Mesendoderm (in vitro differentiated cells): ENCODE measurements around the gene TRIM69.
A peak's percentile ranks its signal among the peaks of the same experiment; 100 is the strongest.
"Not testable (repeated sequence)": the region's sequence is repeated elsewhere in the genome, so short reads cannot be mapped to it uniquely, and the experiment has no call there.

Source experiments
- DNase-seq: peaks from one replicate; pipeline ENCODE4 v3.0.0; 2013
- H2AK5ac ChIP-seq: 2 replicates; pipeline ENCODE4 v1.6.1; 2013; ENCODE audit warnings: low read length, inconsistent platforms
- H2BK120ac ChIP-seq: 2 replicates; pipeline ENCODE4 v1.6.1; 2013; ENCODE audit warnings: low read depth, mild to moderate bottlenecking, low read length, moderate library complexity, mixed read lengths
- H2BK15ac ChIP-seq: replicated peaks from 2 replicates; pipeline ENCODE4 v1.6.1; 2013; ENCODE audit warnings: low read depth, mild to moderate bottlenecking, moderate library complexity
- H2BK5ac ChIP-seq: 2 replicates; pipeline ENCODE4 v1.6.1; 2013; ENCODE audit warnings: low read length, inconsistent platforms
- H3K18ac ChIP-seq: 2 replicates; pipeline ENCODE4 v1.6.1; 2013; ENCODE audit warnings: mild to moderate bottlenecking, low read length, mixed read lengths
- H3K23ac ChIP-seq: one replicate; pipeline ENCODE4 v1.6.1; 2013; ENCODE audit warnings: low read length
- H3K27ac ChIP-seq: 2 replicates; pipeline ENCODE4 v1.5.1; 2013; ENCODE audit warnings: low read depth, mild to moderate bottlenecking, inconsistent platforms, low read length, moderate library complexity
- H3K27me3 ChIP-seq: 2 replicates; pipeline ENCODE4 v1.6.1; 2013; ENCODE audit warnings: low read length, control low read depth, mild to moderate bottlenecking, inconsistent platforms; ENCODE audit not compliant: insufficient read depth, poor library complexity
- H3K36me3 ChIP-seq: 2 replicates; pipeline ENCODE4 v1.6.1; 2013; ENCODE audit warnings: low read length, inconsistent platforms; ENCODE audit not compliant: control insufficient read depth, insufficient read depth
- H3K4ac ChIP-seq: one replicate; pipeline ENCODE4 v1.6.1; 2013; ENCODE audit warnings: low read depth, mild to moderate bottlenecking, low read length, moderate library complexity
- H3K4me1 ChIP-seq: 2 replicates; pipeline ENCODE4 v1.6.1; 2013; ENCODE audit warnings: low read depth, low read length, inconsistent platforms; ENCODE audit not compliant: control insufficient read depth
- H3K4me2 ChIP-seq: 2 replicates; pipeline ENCODE4 v1.6.1; 2013; ENCODE audit warnings: low read length
- H3K4me3 ChIP-seq: 2 replicates; pipeline ENCODE4 v1.5.1; 2013; ENCODE audit warnings: mild to moderate bottlenecking, low read length
- H3K56ac ChIP-seq: one replicate; pipeline ENCODE4 v1.6.1; 2013; ENCODE audit warnings: low read length
- H3K79me1 ChIP-seq: 2 replicates; pipeline ENCODE4 v1.6.1; 2013; ENCODE audit warnings: low read length, inconsistent platforms
- H3K79me2 ChIP-seq: 2 replicates; pipeline ENCODE4 v1.6.1; 2013; ENCODE audit warnings: mild to moderate bottlenecking, low read length; ENCODE audit not compliant: control insufficient read depth, insufficient read depth
- H3K9ac ChIP-seq: 2 replicates; pipeline ENCODE4 v1.6.1; 2013; ENCODE audit warnings: low read length, inconsistent platforms
- H4K5ac ChIP-seq: one replicate; pipeline ENCODE4 v1.6.1; 2013; ENCODE audit warnings: low read length
- H4K8ac ChIP-seq: one replicate; pipeline ENCODE4 v1.6.1; 2013; ENCODE audit warnings: low read depth, mild to moderate bottlenecking, control low read depth, low read length, moderate library complexity
- WGBS: extraction: QIAGEN DNeasy Blood & Tissue Kit; methylation state at CpG from one replicate; pipeline ENCODE4 v1.1.7; 2013; ENCODE audit warnings: low lambda C conversion rate, missing lambda C conversion rate; ENCODE audit not compliant: insufficient coverage; ENCODE audit errors: extremely low coverage; 5-methylcytosine and 5-hydroxymethylcytosine counted together

Gene TRIM69

DNA sequence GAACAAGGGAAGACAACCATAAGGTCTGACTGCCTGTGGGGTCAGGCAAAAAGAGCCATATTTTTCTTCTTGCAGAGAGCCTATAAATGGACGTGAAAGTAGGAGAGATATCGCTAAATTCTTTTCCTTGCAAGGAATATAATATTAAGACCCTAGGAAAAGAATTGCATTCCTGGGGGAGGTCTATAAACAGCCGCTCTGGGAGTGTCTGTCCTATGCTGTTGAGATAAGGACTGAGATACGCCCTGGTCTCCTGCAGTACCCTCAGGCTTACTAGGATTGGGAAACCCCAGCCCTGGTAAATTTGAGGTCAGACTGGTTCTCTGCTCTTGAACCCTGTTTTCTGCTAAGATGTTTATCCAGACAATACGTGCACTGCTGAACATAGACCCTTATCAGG, 34.4 kb downstream of the TRIM69 start:
- peak; percentile 4 for DNase-seq
- H3K23ac ChIP-seq, H4K5ac ChIP-seq, H2BK15ac ChIP-seq, H2AK5ac ChIP-seq, H3K4me3 ChIP-seq, H2BK120ac ChIP-seq, H3K27ac ChIP-seq, H3K36me3 ChIP-seq, H2BK5ac ChIP-seq, H3K4me1 ChIP-seq, H3K79me1 ChIP-seq, H3K4ac ChIP-seq, H3K27me3 ChIP-seq, H3K18ac ChIP-seq, H3K56ac ChIP-seq, H3K79me2 ChIP-seq, H3K4me2 ChIP-seq, H3K9ac ChIP-seq, H4K8ac ChIP-seq: not testable (repeated sequence)
- no CpG with 5 or more reads among the region's 5 CpGs for WGBS

GRCh38 chr15:44775953-44776352, 39.6 kb downstream of the TRIM69 start:
- H3K18ac ChIP-seq = no peak overlapping the region
- H2AK5ac ChIP-seq = no peak overlapping the region
- no peaks in the 10 kb centered on the region for H3K4me1 ChIP-seq
- no CpG with 5 or more reads among the region's 4 CpGs for WGBS
- H3K27me3 ChIP-seq = no peaks in the 10 kb centered on the region
- no peaks in the 10 kb centered on the region for H3K36me3 ChIP-seq
- no peak overlapping the region for H3K4ac ChIP-seq
- no peak overlapping the region for H3K27ac ChIP-seq
- no peak overlapping the region for H4K5ac ChIP-seq
- no peak overlapping the region for H3K4me3 ChIP-seq
- no peak overlapping the region for H3K56ac ChIP-seq
- H3K4me2 ChIP-seq = no peak overlapping the region
- H4K8ac ChIP-seq = no peak overlapping the region
- H3K79me1 ChIP-seq = no peaks in the 10 kb centered on the region
- H3K23ac ChIP-seq = no peak overlapping the region
- DNase-seq = no peak
- H2BK120ac ChIP-seq = no peak overlapping the region
- no peaks in the 10 kb centered on the region for H3K79me2 ChIP-seq
- no peak overlapping the region for H3K9ac ChIP-seq
- no peak overlapping the region for H2BK5ac ChIP-seq
- no peak overlapping the region for H2BK15ac ChIP-seq

GRCh38 chr15:44779761-44780160, 43.4 kb downstream of the TRIM69 start:
- Histone ChIP-seq H3K4me2 (no peak overlapping the region), H3K4me3 (no peak overlapping the region), H3K79me1 (no peaks in the 10 kb centered on the region), H3K4me1 (no peaks in the 10 kb centered on the region), H3K36me3 (no peaks in the 10 kb centered on the region), H2BK120ac (no peak overlapping the region), H3K79me2 (no peaks in the 10 kb centered on the region), H3K18ac (no peak overlapping the region), H3K9ac (no peak overlapping the region), H2BK5ac (no peak overlapping the region), H3K23ac (no peak overlapping the region), H2AK5ac (no peak overlapping the region), H4K5ac (no peak overlapping the region), H3K56ac (no peak overlapping the region), H2BK15ac (no peak overlapping the region), H3K27me3 (no peaks in the 10 kb centered on the region), H3K4ac (no peak overlapping the region), H4K8ac (no peak overlapping the region), H3K27ac (no peak overlapping the region)
- WGBS = no CpG with 5 or more reads among the region's 2 CpGs
- no peak for DNase-seq

DNA sequence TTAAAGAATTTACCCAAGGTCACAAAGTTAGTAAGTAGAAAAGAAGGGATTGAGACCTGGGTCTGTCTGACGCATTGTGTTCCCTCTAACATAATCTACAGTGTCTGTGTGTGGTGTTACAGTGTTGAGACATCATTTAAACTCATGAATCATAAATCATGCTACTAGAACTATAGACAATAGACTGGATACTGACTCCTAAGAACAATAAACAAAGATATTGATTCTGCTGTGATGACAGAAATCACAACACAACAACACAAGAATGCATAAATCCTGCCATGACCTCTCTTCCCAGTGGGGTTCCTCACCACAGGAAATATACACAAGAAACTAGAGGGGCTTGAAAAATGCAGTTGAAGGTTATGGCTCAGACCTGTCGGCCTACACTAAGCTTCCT, 44.3 kb downstream of the TRIM69 start:
- Histone ChIP-seq H3K79me2 (no peaks in the 10 kb centered on the region), H2AK5ac (no peak overlapping the region), H3K18ac (no peak overlapping the region), H3K27ac (no peak overlapping the region), H3K27me3 (no peaks in the 10 kb centered on the region), H4K8ac (no peak overlapping the region), H2BK120ac (no peak overlapping the region), H4K5ac (no peak overlapping the region), H3K56ac (no peak overlapping the region), H2BK15ac (no peak overlapping the region), H3K4me2 (no peak overlapping the region), H3K23ac (no peak overlapping the region), H3K4me3 (no peak overlapping the region), H3K4me1 (no peaks in the 10 kb centered on the region), H3K79me1 (no peaks in the 10 kb centered on the region), H2BK5ac (no peak overlapping the region), H3K36me3 (no peaks in the 10 kb centered on the region), H3K4ac (no peak overlapping the region), H3K9ac (no peak overlapping the region)
- no CpG with 5 or more reads among the region's 2 CpGs for WGBS
- DNase-seq = no peak

- Histone ChIP-seq H3K4ac (no peak overlapping the region), H3K79me1 (no peaks in the 10 kb centered on the region), H3K4me3 (no peak overlapping the region), H3K56ac (no peak overlapping the region), H2BK15ac (no peak overlapping the region), H4K5ac (no peak overlapping the region), H3K23ac (no peak overlapping the region), H3K4me2 (no peak overlapping the region), H3K18ac (no peak overlapping the region), H3K79me2 (no peaks in the 10 kb centered on the region), H3K27ac (no peak overlapping the region), H3K4me1 (no peaks in the 10 kb centered on the region), H3K36me3 (no peaks in the 10 kb centered on the region), H3K27me3 (no peaks in the 10 kb centered on the region), H2BK5ac (no peak overlapping the region), H3K9ac (no peak overlapping the region), H2AK5ac (no peak overlapping the region), H4K8ac (no peak overlapping the region), H2BK120ac (no peak overlapping the region)
- WGBS = no CpG with 5 or more reads among the region's 7 CpGs
- no peak for DNase-seq
Observed at GRCh38 chr15:44781128-44781810, 44.9 kb downstream of the TRIM69 start.

DNA sequence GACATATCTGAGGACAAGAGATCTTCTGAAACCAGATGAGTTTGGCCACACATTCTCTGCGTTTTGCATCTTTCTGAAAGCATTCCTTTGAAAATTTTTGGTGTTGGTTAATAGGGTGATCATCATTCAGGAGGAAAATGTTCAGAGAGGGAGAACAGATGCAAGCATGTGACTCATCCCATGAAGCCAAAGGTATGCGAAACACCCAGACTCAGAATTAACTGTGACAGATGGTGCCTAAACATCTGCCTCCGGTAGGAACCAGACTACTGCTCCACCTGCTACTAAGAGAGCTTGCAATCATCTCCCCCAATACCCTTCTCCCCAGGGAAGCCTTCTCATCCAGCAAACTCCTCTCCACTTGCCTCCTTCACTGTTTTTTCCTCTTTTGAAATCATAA, 46.2 kb downstream of the TRIM69 start:
- Histone ChIP-seq H3K27ac (no peak overlapping the region), H2BK5ac (no peak overlapping the region), H3K4me1 (no peaks in the 10 kb centered on the region), H3K23ac (no peak overlapping the region), H3K18ac (no peak overlapping the region), H2BK15ac (no peak overlapping the region), H4K5ac (no peak overlapping the region), H3K79me2 (no peaks in the 10 kb centered on the region), H3K56ac (no peak overlapping the region), H3K4ac (no peak overlapping the region), H3K27me3 (no peaks in the 10 kb centered on the region), H3K79me1 (no peaks in the 10 kb centered on the region), H2BK120ac (no peak overlapping the region), H4K8ac (no peak overlapping the region), H3K4me2 (no peak overlapping the region), H2AK5ac (no peak overlapping the region), H3K9ac (no peak overlapping the region), H3K36me3 (no peaks in the 10 kb centered on the region), H3K4me3 (no peak overlapping the region)
- DNase-seq = no peak
- no CpG with 5 or more reads among the region's 3 CpGs for WGBS
